T-helper 2 cell treated with Interferon-gamma antibody and Interleukin-4, amounts not matched to agents 5 μg/mL and 100 μg/mL, for 36 hours (primary cell): ENCODE results near the gene MAPK11.
A peak's percentile ranks its signal among the peaks of the same experiment; 100 is the strongest.

Experiments
- DNase-seq: peaks from one replicate; pipeline ENCODE4 v3.0.0; 2021; ENCODE audit warnings: low spot score
- H3K27ac Mint-ChIP-seq: one replicate; pipeline ENCODE4 v1.8.0; 2021; ENCODE audit warnings: mild to moderate bottlenecking, mixed read lengths
- H3K27me3 Mint-ChIP-seq: one replicate; pipeline ENCODE4 v1.8.0; 2021; ENCODE audit warnings: low read depth, mixed read lengths
- H3K36me3 Mint-ChIP-seq: one replicate; pipeline ENCODE4 v1.8.0; 2021; ENCODE audit warnings: low read depth, mixed read lengths
- H3K4me1 Mint-ChIP-seq: one replicate; pipeline ENCODE4 v1.8.0; 2021; ENCODE audit warnings: low read depth, mixed read lengths
- H3K4me3 Mint-ChIP-seq: one replicate; pipeline ENCODE4 v1.8.0; 2022; ENCODE audit warnings: mild to moderate bottlenecking, moderate library complexity, mixed read lengths
- H3K9me3 Mint-ChIP-seq: one replicate; pipeline ENCODE4 v1.8.0; 2021; ENCODE audit warnings: mixed read lengths

Gene MAPK11

DNA sequence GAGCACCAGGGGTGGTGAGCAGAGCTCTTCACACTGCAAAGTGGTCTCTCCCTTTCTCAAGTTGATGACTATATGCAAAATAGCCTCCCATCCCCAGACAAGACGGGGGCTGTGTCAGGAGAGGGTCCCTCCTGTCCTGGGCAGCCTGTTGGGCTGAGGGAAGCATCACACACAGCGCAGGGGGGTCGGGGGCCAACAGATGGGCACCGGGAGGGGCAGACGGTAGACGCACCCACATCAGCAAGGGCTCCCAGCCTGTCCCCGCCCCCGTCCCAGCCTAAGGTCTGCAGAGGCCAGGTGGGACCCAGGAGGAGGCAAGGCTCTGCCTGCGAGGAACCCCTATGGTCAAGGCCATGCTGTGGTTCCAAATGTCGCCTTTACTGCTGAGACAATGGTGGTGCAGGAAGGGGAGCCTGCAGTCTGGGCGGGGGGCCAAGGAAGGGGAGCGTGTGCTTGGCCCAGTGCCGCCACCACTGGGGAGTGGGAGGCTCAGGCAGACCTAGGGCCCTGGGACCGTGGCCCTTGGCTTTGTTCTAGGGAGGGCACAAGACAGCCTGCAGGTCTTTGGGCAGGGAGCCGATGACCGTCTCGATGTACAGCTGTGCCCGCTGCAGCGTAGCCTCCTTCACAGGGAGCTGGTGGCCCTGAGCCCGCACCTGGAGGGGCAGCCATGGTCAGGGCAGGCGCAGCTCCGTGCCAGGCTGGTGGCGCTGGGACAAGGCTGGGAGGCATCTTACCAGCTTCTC, 41.6 kb upstream of the MAPK11 start:
- no peaks in the 10 kb centered on the region for H3K9me3 Mint-ChIP-seq
- no peak overlapping the region for H3K27ac Mint-ChIP-seq
- H3K27me3 Mint-ChIP-seq: peaks cover 3% of the 10 kb centered on the region
- H3K4me1 Mint-ChIP-seq: peaks cover 11% of the 10 kb centered on the region
- no peaks in the 10 kb centered on the region for H3K36me3 Mint-ChIP-seq
- DNase-seq: no peak
- H3K4me3 Mint-ChIP-seq: no peak overlapping the region

- Mint-ChIP-seq H3K9me3 (no peaks in the 10 kb centered on the region), H3K4me3 (no peak overlapping the region), H3K27ac (no peak overlapping the region), H3K27me3 (peaks cover 7% of the 10 kb centered on the region), H3K4me1 (peaks cover 12% of the 10 kb centered on the region), H3K36me3 (no peaks in the 10 kb centered on the region)
- DNase-seq: no peak
Observed at GRCh38 chr22:50310949-50311444, 40.8 kb upstream of the MAPK11 start.

- H3K27me3 Mint-ChIP-seq: peaks cover 9% of the 10 kb centered on the region
- no peak for DNase-seq
- H3K27ac Mint-ChIP-seq: no peak overlapping the region
- peaks cover 10% of the 10 kb centered on the region for H3K4me1 Mint-ChIP-seq
- no peaks in the 10 kb centered on the region for H3K36me3 Mint-ChIP-seq
- no peak overlapping the region for H3K4me3 Mint-ChIP-seq
- no peaks in the 10 kb centered on the region for H3K9me3 Mint-ChIP-seq
Observed at GRCh38 chr22:50310031-50310722, 40.0 kb upstream of the MAPK11 start.

- no peaks in the 10 kb centered on the region for H3K9me3 Mint-ChIP-seq
- no peak overlapping the region for H3K27ac Mint-ChIP-seq
Observed at GRCh38 chr22:50309601-50309991, 39.4 kb upstream of the MAPK11 start.

DNA sequence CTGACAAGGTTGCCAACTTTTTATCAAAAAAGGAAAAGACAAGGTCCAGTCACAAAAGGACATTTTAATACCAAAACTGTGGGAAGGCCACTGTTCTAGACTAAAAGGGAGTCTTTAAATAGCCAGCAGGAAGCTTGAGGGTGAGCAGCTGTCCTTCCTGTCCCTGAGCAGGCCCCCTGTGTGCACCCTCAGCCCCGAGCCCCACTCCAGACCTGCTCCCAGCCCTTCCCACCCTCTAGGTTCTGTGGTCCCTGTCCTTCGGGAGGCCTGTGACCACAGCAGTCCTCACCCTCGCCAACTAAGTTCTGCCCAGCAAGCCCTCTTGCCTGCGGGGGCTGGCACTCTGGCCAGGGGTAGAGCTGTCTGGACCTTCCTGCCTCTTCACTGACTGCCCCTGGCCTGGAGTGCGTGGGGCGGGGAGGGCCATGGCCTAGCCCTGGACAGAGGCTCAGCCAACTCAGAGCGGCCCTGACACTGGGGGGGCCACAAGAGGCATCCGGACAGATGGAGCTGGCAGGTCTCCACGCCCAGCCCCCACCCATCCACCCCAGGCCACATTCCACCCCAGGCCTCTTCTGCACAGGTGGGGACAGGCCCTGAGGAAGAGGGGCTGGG, 38.9 kb upstream of the MAPK11 start:
- H3K27me3 Mint-ChIP-seq: peaks cover 9% of the 10 kb centered on the region
- no peak for DNase-seq
- H3K4me1 Mint-ChIP-seq: peaks cover 9% of the 10 kb centered on the region
- H3K4me3 Mint-ChIP-seq: peak overlapping the region; percentile 70
- no peaks in the 10 kb centered on the region for H3K9me3 Mint-ChIP-seq
- H3K36me3 Mint-ChIP-seq: no peaks in the 10 kb centered on the region
- peak overlapping the region; percentile 64 for H3K27ac Mint-ChIP-seq

More at GRCh38 chr22:50309601-50309991, 39.4 kb upstream of the MAPK11 start:
- DNase-seq: no peak
- no peak overlapping the region for H3K4me3 Mint-ChIP-seq
- H3K27me3 Mint-ChIP-seq: peaks cover 9% of the 10 kb centered on the region
- H3K36me3 Mint-ChIP-seq: no peaks in the 10 kb centered on the region
- H3K4me1 Mint-ChIP-seq: peaks cover 10% of the 10 kb centered on the region

GRCh38 chr22:50308597-50308935, 38.4 kb upstream of the MAPK11 start:
- H3K27ac Mint-ChIP-seq: peak overlapping the region; percentile 64
- H3K4me1 Mint-ChIP-seq: peaks cover 9% of the 10 kb centered on the region
- H3K9me3 Mint-ChIP-seq: no peaks in the 10 kb centered on the region
- peaks cover 9% of the 10 kb centered on the region for H3K27me3 Mint-ChIP-seq
- H3K36me3 Mint-ChIP-seq: no peaks in the 10 kb centered on the region
- H3K4me3 Mint-ChIP-seq: peak overlapping the region; percentile 70
- no peak for DNase-seq

DNA sequence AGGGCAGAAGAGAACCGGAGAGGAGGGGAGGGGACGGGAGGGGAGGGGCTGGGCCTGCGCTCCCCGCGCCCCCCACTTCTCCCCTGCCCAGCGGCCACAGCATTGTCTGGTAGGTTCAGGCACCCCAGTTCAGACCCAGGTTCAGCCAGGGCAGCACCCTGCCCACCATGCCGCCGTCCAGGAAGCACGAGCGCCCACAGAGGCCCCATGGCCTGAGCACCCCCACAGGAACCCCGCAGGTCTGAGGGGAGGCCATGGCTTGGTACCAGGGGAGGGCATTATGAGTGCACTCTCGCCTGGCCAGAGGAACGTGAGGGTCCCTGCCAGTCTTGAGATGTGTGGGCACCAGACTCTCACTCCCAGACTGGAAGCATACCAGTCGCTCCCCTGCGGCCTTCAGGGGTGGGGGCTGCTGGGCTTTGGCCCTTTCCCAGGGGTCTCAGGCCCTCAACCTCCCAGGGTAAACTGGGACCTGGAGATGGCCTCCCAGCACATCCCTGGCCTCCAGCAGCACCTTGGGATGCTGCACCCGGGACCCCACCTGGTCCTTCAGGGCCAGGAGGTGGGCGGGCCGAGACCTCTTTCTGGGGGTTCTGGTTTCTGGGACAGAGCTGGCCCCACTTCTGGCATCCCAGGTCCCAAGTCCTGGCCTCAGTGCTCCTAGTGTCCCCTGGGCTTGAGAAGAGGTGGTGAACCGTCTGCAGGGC, 37.9 kb upstream of the MAPK11 start:
- Mint-ChIP-seq H3K36me3 (no peaks in the 10 kb centered on the region), H3K4me1 (peaks cover 9% of the 10 kb centered on the region), H3K27ac (no peak overlapping the region), H3K9me3 (no peaks in the 10 kb centered on the region), H3K4me3 (no peak overlapping the region), H3K27me3 (peaks cover 9% of the 10 kb centered on the region)
- no peak for DNase-seq

DNA sequence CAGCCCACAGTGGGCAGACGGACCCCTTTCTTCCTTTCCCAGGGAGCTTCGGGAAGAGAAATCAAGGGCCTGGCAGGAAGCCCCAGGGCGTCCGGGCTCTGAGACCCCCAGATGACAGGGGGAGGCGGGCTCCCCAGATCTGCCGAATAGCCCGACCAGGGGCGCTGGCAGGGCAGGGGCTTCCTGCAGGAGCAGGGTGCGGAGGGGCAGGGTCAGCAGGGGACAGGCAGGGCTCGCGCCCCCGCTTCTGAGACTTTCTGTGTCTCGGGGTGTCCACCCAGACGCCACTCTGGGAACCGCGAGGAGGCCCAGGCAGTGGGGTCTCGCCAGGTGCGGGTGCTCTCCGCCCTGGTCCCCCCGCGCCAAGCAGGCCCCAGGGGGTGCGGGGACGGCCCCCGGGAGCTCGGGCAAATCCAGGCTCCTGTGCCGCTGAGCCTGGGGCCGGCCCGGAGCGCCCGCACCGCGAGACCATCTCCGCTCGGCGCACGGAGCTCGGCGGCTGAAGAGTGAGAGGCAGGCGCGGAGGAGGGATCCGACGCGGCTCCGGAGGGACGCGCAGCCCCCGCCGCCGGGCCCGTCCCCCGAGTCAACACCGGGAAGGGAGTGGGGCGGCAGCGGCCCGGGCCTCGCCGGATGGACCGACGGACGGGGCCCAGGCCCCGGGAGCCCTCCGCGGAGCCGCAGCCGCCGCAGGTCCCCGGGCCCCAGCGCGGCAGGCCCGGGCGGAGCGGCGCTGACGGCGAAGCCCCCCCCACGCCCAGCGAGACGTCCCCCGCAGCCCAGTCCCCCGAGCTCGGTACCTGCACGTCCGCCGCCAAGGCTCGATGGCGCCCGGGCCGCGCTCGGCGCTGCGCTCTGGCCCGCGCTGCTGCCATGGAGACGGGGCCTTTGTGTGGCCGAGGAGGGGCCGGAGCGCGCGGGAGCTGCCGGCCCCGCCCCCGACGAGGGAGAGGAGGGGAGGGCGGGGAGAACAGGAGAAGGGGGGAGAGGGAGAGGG, 36.9 kb upstream of the MAPK11 start, which contains the start of gene PLXNB2:
TSS of gene PLXNB2 (minus strand) at position 894 of the 997 bp plus-strand sequence. CDS start 17,062 bp downstream, outside the sequence.
- no peak within 1 kb of the TSS for H3K4me3 Mint-ChIP-seq
- H3K27ac Mint-ChIP-seq: no peak within 1 kb of the TSS
- H3K9me3 Mint-ChIP-seq: no peaks in the 10 kb centered on the region
- peaks cover 9% of the 10 kb centered on the region for H3K4me1 Mint-ChIP-seq
- DNase-seq: peak; percentile 23
- peaks cover 14% of the 10 kb centered on the region for H3K27me3 Mint-ChIP-seq
- H3K36me3 Mint-ChIP-seq: no peaks in the 10 kb centered on the region

- H3K4me3 Mint-ChIP-seq: peak overlapping the region; percentile 68
- no peak for DNase-seq
- peak overlapping the region; percentile 36 for H3K27ac Mint-ChIP-seq
Observed at GRCh38 chr22:50305923-50306566, 35.9 kb upstream of the MAPK11 start.

DNA sequence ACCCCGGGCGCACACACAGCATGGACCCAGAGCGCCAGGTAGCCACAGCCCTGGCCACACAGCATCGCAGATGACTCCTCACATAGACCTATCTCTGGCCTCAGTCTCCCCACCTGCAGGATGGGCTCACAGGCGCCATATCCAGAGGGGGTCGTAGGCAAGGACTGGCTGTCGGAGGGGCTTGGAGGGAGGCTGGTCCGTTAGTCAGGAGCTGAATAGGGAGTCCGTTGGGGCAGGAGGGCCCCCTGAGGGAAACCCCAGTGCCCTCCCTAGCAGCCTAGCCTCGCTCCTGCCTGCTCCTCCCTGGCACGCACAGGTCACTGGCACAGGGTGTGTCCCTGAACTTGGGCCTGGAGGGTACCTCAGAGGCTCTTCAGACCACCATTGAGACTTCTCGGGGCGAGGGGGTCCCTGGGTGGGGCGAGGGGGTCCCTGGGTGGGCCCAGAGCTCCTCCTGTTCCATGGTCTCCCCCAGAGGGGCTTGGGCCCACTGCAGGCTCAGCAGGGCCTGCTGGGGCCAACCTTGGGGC, 35.3 kb upstream of the MAPK11 start:
- Mint-ChIP-seq H3K4me3 (no peak overlapping the region), H3K9me3 (no peaks in the 10 kb centered on the region), H3K27ac (no peak overlapping the region), H3K36me3 (no peaks in the 10 kb centered on the region), H3K4me1 (peaks cover 9% of the 10 kb centered on the region), H3K27me3 (peaks cover 19% of the 10 kb centered on the region)
- DNase-seq: no peak

More at GRCh38 chr22:50305923-50306566, 35.9 kb upstream of the MAPK11 start:
- Mint-ChIP-seq H3K9me3 (no peaks in the 10 kb centered on the region), H3K27me3 (peaks cover 16% of the 10 kb centered on the region), H3K4me1 (peaks cover 9% of the 10 kb centered on the region), H3K36me3 (no peaks in the 10 kb centered on the region)

- Mint-ChIP-seq H3K4me1 (peaks cover 9% of the 10 kb centered on the region), H3K27ac (no peak overlapping the region), H3K9me3 (no peaks in the 10 kb centered on the region), H3K4me3 (no peak overlapping the region), H3K27me3 (peaks cover 19% of the 10 kb centered on the region), H3K36me3 (no peaks in the 10 kb centered on the region)
- DNase-seq: no peak
Observed at GRCh38 chr22:50304528-50305392, 34.6 kb upstream of the MAPK11 start.
